ENCODE measurements around the gene SNCA.

- no peak for TF ChIP-seq POLR2A (IDR thresholded peaks at IDR 0.05; ENCODE audit: low read length)
- no peak for TF ChIP-seq MYC (IDR thresholded peaks at IDR 0.05; ENCODE audit: borderline replicate concordance, low read length)
- TF ChIP-seq GATA3 (IDR thresholded peaks at IDR 0.05; ENCODE audit: borderline replicate concordance): no peak
- TF ChIP-seq EP300 (IDR thresholded peaks at IDR 0.05): no peak
- TF ChIP-seq, protein P1, sequence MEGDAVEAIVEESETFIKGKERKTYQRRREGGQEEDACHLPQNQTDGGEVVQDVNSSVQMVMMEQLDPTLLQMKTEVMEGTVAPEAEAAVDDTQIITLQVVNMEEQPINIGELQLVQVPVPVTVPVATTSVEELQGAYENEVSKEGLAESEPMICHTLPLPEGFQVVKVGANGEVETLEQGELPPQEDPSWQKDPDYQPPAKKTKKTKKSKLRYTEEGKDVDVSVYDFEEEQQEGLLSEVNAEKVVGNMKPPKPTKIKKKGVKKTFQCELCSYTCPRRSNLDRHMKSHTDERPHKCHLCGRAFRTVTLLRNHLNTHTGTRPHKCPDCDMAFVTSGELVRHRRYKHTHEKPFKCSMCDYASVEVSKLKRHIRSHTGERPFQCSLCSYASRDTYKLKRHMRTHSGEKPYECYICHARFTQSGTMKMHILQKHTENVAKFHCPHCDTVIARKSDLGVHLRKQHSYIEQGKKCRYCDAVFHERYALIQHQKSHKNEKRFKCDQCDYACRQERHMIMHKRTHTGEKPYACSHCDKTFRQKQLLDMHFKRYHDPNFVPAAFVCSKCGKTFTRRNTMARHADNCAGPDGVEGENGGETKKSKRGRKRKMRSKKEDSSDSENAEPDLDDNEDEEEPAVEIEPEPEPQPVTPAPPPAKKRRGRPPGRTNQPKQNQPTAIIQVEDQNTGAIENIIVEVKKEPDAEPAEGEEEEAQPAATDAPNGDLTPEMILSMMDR (IDR thresholded peaks at IDR 0.05): no peak
- TF ChIP-seq NR3C1 (IDR thresholded peaks at IDR 0.05): no peak
- no peak for TF ChIP-seq RCOR1 (IDR thresholded peaks at IDR 0.05; ENCODE audit: low read depth, low read length)
- no peak for TF ChIP-seq EHMT2 (IDR thresholded peaks at IDR 0.05; ENCODE audit: low read depth)
- TF ChIP-seq BCL3 (IDR thresholded peaks at IDR 0.05): no peak
- no peak for TF ChIP-seq MAFK (IDR thresholded peaks at IDR 0.05; ENCODE audit: partially characterized antibody)
- no peak for TF ChIP-seq MAX (IDR thresholded peaks at IDR 0.05)
Observed at GRCh38 chr4:89751416-89751815, 85.5 kb downstream of the SNCA start.
